Brain microvascular endothelial cell (primary cell): Measurements from ENCODE around the gene AKAP13.

Source experiments
- DNase-seq: peaks from one replicate; pipeline ENCODE4 v3.0.0-alpha.2; 2020
- H3K27ac ChIP-seq: fragments of 250-450 bp; sonication (Bioruptor Pico); 2 replicates; pipeline ENCODE4 v1.5.1; 2020; ENCODE audit warnings: mild to moderate bottlenecking, moderate library complexity
- H3K27me3 ChIP-seq: fragments of 250-450 bp; sonication (Bioruptor Pico); replicated peaks from 2 replicates; pipeline ENCODE4 v1.5.1; 2020; ENCODE audit warnings: mild to moderate bottlenecking
- H3K36me3 ChIP-seq: fragments of 250-450 bp; sonication (Bioruptor Pico); replicated peaks from 2 replicates; pipeline ENCODE4 v1.5.1; 2020; ENCODE audit warnings: mild to moderate bottlenecking
- H3K4me3 ChIP-seq: 2 replicates; pipeline ENCODE4 v1.5.1; 2011; ENCODE audit warnings: low read depth, mild to moderate bottlenecking, control low read depth, low read length, moderate library complexity
- CTCF ChIP-seq: IDR thresholded peaks from 2 replicates; pipeline ENCODE4 v1.5.1; 2011; ENCODE audit warnings: low read depth, mild to moderate bottlenecking, moderate library complexity, low read length, control low read depth, inconsistent platforms; ENCODE audit errors: missing control alignments
- in situ Hi-C: cut with HindIII; loops from 2 replicates; pipeline ENCODE4 v1.10.0; 2017; ENCODE audit warnings: low sequenced_read_pairs, low pct_ligation_motif_present

Gene AKAP13

GRCh38 chr15:85764649-85765277 is 384.4 kb downstream of the AKAP13 start:
- no peak for TF ChIP-seq CTCF
- in situ Hi-C loops, result no loop called here
- Histone ChIP-seq H3K4me3 (no peak overlapping the region), H3K27ac (no peak overlapping the region), H3K36me3 (no peaks in the 10 kb centered on the region), H3K27me3 (no peaks in the 10 kb centered on the region)
- DNase-seq, result no peak

- no peaks in the 10 kb centered on the region for H3K36me3 ChIP-seq
- no peak for TF ChIP-seq CTCF
- no peak for DNase-seq
- H3K27me3 ChIP-seq, result no peaks in the 10 kb centered on the region
- no peak overlapping the region for H3K4me3 ChIP-seq
- no peak overlapping the region for H3K27ac ChIP-seq
- in situ Hi-C loops, result no loop called here
These were observed 385.8 kb downstream of the AKAP13 start for GRCh38 chr15:85766001-85766831.

GRCh38 chr15:85767785-85768529 is 387.6 kb downstream of the AKAP13 start:
- Histone ChIP-seq H3K27me3 (no peaks in the 10 kb centered on the region), H3K27ac (no peak overlapping the region), H3K36me3 (no peaks in the 10 kb centered on the region), H3K4me3 (no peak overlapping the region)
- no peak for DNase-seq
- no peak for TF ChIP-seq CTCF
- in situ Hi-C loops, result no loop called here

GRCh38 chr15:85768595-85769168 is 388.3 kb downstream of the AKAP13 start:
- TF ChIP-seq CTCF, result no peak
- no peaks in the 10 kb centered on the region for H3K36me3 ChIP-seq
- H3K4me3 ChIP-seq, result no peak overlapping the region
- H3K27ac ChIP-seq, result no peak overlapping the region
- in situ Hi-C loops, result no loop called here
- H3K27me3 ChIP-seq, result no peaks in the 10 kb centered on the region
- no peak for DNase-seq

GRCh38 chr15:85769182-85769900 is 388.9 kb downstream of the AKAP13 start:
- no peak for TF ChIP-seq CTCF
- Histone ChIP-seq H3K27me3 (no peaks in the 10 kb centered on the region), H3K4me3 (no peak overlapping the region), H3K36me3 (no peaks in the 10 kb centered on the region), H3K27ac (no peak overlapping the region)
- in situ Hi-C loops, result no loop called here
- no peak for DNase-seq
